ENCODE results near the gene CRKL.
"Not testable (repeated sequence)": the region's sequence is repeated elsewhere in the genome, so short reads cannot be mapped to it uniquely, and the experiment has no call there.

DNA sequence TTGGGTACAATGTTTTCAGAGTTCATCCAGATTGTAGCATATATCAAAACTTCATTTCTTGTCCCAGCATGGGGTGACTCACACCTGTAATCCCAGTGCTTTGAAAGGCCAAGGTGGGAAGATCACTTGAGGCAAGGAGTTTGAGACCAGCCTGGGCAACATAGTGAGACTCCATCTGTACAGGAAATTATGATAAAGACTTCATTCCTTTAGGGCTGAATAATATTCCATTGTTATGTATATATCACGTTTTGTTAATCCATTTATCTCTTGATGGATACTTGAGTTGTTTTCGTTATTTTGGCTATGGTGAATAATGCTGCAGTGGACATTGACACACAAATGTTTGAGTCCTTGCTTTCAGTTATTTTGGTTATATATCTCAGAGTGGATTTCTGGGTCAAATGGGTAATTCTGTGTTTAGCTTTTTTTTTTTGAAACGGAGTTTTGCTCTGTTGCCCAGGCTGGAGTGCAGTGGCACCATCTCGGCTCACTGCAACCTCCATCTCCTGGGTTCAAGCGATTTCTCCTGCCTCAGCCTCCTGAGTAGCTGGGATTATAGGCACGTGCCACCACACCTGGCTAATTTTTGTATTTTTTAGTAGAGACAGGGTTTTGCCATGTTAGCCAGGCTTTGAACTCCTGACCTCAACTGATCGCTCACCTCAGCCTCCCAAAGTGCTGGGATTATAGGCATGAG, 25.1 kb downstream of the CRKL start:
- not testable (repeated sequence) for TF ChIP-seq POLR2A (IDR thresholded peaks at IDR 0.05; ENCODE audit: low read depth, low read length)
- TF ChIP-seq, protein P1, sequence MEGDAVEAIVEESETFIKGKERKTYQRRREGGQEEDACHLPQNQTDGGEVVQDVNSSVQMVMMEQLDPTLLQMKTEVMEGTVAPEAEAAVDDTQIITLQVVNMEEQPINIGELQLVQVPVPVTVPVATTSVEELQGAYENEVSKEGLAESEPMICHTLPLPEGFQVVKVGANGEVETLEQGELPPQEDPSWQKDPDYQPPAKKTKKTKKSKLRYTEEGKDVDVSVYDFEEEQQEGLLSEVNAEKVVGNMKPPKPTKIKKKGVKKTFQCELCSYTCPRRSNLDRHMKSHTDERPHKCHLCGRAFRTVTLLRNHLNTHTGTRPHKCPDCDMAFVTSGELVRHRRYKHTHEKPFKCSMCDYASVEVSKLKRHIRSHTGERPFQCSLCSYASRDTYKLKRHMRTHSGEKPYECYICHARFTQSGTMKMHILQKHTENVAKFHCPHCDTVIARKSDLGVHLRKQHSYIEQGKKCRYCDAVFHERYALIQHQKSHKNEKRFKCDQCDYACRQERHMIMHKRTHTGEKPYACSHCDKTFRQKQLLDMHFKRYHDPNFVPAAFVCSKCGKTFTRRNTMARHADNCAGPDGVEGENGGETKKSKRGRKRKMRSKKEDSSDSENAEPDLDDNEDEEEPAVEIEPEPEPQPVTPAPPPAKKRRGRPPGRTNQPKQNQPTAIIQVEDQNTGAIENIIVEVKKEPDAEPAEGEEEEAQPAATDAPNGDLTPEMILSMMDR (conservative IDR thresholded peaks at IDR 0.05; ENCODE audit: low read depth, low read length) = not testable (repeated sequence)

All from IMR-90 (cell line).